Peyer's patch (tissue), 4 donors: ENCODE data around the gene FSD2. TPM values are rescaled to one million over a fixed set of nuclear protein-coding genes. Genes with fewer than 3 reads are reported as not detected.
A peak's percentile ranks its signal among the peaks of the same experiment; 100 is the strongest.

Experiments
- DNase-seq, 3 donors: peaks; one replicate each; pipeline ENCODE4 v3.0.0-alpha.2; 2017 to 2019
- H3K27ac ChIP-seq, 4 donors: fragments of 200-600 bp; sonication (generic); one replicate each; pipeline ENCODE4 v1.5.1; 2016 to 2019
- H3K27me3 ChIP-seq, 2 donors: fragments of 200-600 bp; sonication (generic); one replicate each; pipeline ENCODE4 v1.5.1; 2019
- H3K36me3 ChIP-seq, 3 donors: fragments of 200-600 bp; sonication (generic); one replicate each; pipeline ENCODE4 v1.5.1; 2016 to 2019
- H3K4me1 ChIP-seq, 4 donors: fragments of 200-600 bp; sonication (generic); one replicate each; pipeline ENCODE4 v1.5.1; 2016 to 2019
- H3K4me3 ChIP-seq, 4 donors: fragments of 200-600 bp; sonication (generic); 1 replicate in 3 of 4; 2 replicates in 1 of 4; pipeline ENCODE4 v1.5.1; 2016 to 2019; ENCODE audit warnings: mild to moderate bottlenecking in 1 of 4
- H3K9me3 ChIP-seq, 4 donors: fragments of 200-600 bp; sonication (generic); one replicate each; pipeline ENCODE4 v1.5.1; 2016 to 2019; ENCODE audit warnings: mild to moderate bottlenecking in 1 of 4
- POLR2A ChIP-seq, 2 donors: fragments of 450-650 bp; IDR thresholded peaks; one replicate each; pipeline ENCODE4 v1.5.1; 2017; ENCODE audit warnings: antibody characterized with exemption in 2 of 2, mild to moderate bottlenecking in 2 of 2, moderate library complexity in 2 of 2
- total RNA-seq, 4 donors: library from RNA; depleted of rRNA; stranded (reverse); fragments of >200 nt; gene quantifications; one replicate each; pipeline ENCODE4 v1.1.0, GENCODE V29; 2016
- TF ChIP-seq, protein P1 (sequence below), 6 experiments: fragments of 450-650 bp in 4 of 6; fragments of 200-600 bp in 2 of 6; sonication (generic) in 1 of 6; IDR thresholded peaks; one replicate each; pipeline ENCODE4 v1.5.1; 2017 to 2019; ENCODE audit warnings: antibody characterized with exemption in 6 of 6, mild to moderate bottlenecking in 3 of 6, moderate library complexity in 1 of 6

FSD2 gene
- total RNA-seq, 4 donors from 2014 or later: not detected

- peak overlapping the region; percentile 54 to 77 (median 66) for H3K4me3 ChIP-seq
- no peak for DNase-seq
- peaks cover 0 to 9% (median 5%) of the 10 kb centered on the region in 4 donors for H3K4me1 ChIP-seq
- no peaks in the 10 kb centered on the region for H3K27me3 ChIP-seq
- H3K36me3 ChIP-seq: peaks cover 0 to 28% (median 0%) of the 10 kb centered on the region in 3 donors
- no peaks in the 10 kb centered on the region for H3K9me3 ChIP-seq
- TF ChIP-seq, protein P1, sequence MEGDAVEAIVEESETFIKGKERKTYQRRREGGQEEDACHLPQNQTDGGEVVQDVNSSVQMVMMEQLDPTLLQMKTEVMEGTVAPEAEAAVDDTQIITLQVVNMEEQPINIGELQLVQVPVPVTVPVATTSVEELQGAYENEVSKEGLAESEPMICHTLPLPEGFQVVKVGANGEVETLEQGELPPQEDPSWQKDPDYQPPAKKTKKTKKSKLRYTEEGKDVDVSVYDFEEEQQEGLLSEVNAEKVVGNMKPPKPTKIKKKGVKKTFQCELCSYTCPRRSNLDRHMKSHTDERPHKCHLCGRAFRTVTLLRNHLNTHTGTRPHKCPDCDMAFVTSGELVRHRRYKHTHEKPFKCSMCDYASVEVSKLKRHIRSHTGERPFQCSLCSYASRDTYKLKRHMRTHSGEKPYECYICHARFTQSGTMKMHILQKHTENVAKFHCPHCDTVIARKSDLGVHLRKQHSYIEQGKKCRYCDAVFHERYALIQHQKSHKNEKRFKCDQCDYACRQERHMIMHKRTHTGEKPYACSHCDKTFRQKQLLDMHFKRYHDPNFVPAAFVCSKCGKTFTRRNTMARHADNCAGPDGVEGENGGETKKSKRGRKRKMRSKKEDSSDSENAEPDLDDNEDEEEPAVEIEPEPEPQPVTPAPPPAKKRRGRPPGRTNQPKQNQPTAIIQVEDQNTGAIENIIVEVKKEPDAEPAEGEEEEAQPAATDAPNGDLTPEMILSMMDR (IDR thresholded peaks at IDR 0.05): no peak
- no peak for TF ChIP-seq POLR2A (IDR thresholded peaks at IDR 0.05)
- no peak overlapping the region for H3K27ac ChIP-seq
These were observed 54.6 kb downstream of the FSD2 start for GRCh38 chr15:82751308-82751707.

- Histone ChIP-seq H3K4me1 (peaks cover 0 to 9% (median 5%) of the 10 kb centered on the region in 4 donors), H3K36me3 (peaks cover 0 to 23% (median 0%) of the 10 kb centered on the region in 3 donors), H3K27me3 (no peaks in the 10 kb centered on the region), H3K9me3 (no peaks in the 10 kb centered on the region), H3K27ac (peak overlapping the region; percentile 61 to 86 (median 83)), H3K4me3 (peak overlapping the region; percentile 54 to 77 (median 66))
- DNase-seq: no peak
- TF ChIP-seq POLR2A (IDR thresholded peaks at IDR 0.05): no peak
- TF ChIP-seq, protein P1 (IDR thresholded peaks at IDR 0.05): no peak
These were observed 55.1 kb downstream of the FSD2 start for GRCh38 chr15:82750831-82751180.

DNA sequence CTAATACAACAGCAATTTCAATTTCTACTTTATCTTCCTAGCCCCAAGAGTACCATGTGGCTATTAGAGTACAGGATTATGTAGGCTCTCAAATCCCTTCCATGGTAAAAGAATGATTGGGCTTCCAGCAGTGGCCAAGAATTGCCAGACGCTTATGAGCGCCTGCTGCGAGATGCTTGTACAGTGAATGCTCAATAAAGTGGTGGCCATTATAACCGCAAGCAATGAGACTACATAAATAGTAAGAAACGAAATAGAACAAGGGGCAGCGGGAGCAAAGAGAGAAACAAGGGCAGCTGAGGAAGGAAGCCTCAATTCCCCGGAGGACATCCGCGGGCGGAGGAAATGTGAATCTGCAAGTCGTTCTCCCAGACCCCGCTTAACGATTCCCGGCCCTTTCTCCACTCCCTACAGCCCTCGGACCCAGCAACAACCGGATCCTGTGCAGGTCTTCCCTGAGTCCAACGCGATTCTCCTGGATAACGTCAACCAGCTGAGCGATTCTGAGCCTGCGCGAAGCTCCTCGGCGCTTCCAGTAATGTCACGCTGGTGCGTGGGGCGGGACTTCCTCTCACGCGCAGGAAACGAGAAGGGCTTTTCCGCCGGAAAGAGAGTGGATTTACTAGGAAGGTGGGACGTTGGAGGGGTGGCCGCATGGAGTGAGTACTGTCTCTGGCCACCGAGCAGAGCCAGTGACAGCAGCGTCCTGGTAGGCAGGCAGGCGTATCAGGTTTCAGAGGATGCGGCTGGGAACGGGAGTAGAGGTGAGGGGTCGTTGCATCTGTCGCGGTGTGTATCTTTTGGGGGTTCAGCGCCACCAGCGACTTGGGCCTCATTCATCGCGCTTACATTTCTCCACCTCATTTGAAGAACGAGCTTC is 55.7 kb downstream of the FSD2 start:
- Histone ChIP-seq H3K36me3 (peaks cover 0 to 17% (median 0%) of the 10 kb centered on the region in 3 donors), H3K4me1 (peaks cover 0 to 9% (median 5%) of the 10 kb centered on the region in 4 donors), H3K27me3 (no peaks in the 10 kb centered on the region), H3K4me3 (peak overlapping the region; percentile 54 to 77 (median 66)), H3K9me3 (no peaks in the 10 kb centered on the region), H3K27ac (peak overlapping the region; percentile 61 to 86 (median 83))
- DNase-seq: peak; percentile 89 to 96 (median 91)
- TF ChIP-seq, protein P1 (IDR thresholded peaks at IDR 0.05): no peak
- peak; percentile 36 to 75 for TF ChIP-seq POLR2A (IDR thresholded peaks at IDR 0.05)

GRCh38 chr15:82748315-82748714 is 57.6 kb downstream of the FSD2 start:
- peaks cover 0 to 9% (median 5%) of the 10 kb centered on the region in 4 donors for H3K4me1 ChIP-seq
- no peak overlapping the region for H3K4me3 ChIP-seq
- TF ChIP-seq, protein P1 (IDR thresholded peaks at IDR 0.05): no peak
- no peak for TF ChIP-seq POLR2A (IDR thresholded peaks at IDR 0.05)
- no peaks in the 10 kb centered on the region for H3K27me3 ChIP-seq
- DNase-seq: no peak
- H3K9me3 ChIP-seq: no peaks in the 10 kb centered on the region
- no peak overlapping the region for H3K27ac ChIP-seq
- peaks cover 0 to 5% (median 0%) of the 10 kb centered on the region in 3 donors for H3K36me3 ChIP-seq

- H3K36me3 ChIP-seq: no peaks in the 10 kb centered on the region
- DNase-seq: no peak
- no peaks in the 10 kb centered on the region for H3K4me1 ChIP-seq
- H3K27ac ChIP-seq: no peak overlapping the region
- H3K9me3 ChIP-seq: no peaks in the 10 kb centered on the region
- H3K4me3 ChIP-seq: no peak overlapping the region
- no peak for TF ChIP-seq POLR2A (IDR thresholded peaks at IDR 0.05)
- TF ChIP-seq, protein P1 (IDR thresholded peaks at IDR 0.05): no peak
- no peaks in the 10 kb centered on the region for H3K27me3 ChIP-seq
These were observed 62.1 kb downstream of the FSD2 start for GRCh38 chr15:82743810-82744209.
